Endothelial cell (in vitro differentiated cells): ENCODE results near the gene BABAM2. TPM values are rescaled to one million over a fixed set of nuclear protein-coding genes. Genes with fewer than 3 reads are reported as not detected.

Experiments
- DNase-seq: peaks from one replicate; pipeline ENCODE4 v3.0.0; 2021; ENCODE audit warnings: low spot score
- H3K27ac Mint-ChIP-seq: one replicate; pipeline ENCODE4 v1.8.0; 2021; ENCODE audit warnings: mixed read lengths, inconsistent platforms; ENCODE audit not compliant: unreplicated experiment
- H3K27me3 Mint-ChIP-seq: one replicate; pipeline ENCODE4 v1.8.0; 2021; ENCODE audit warnings: mild to moderate bottlenecking, moderate library complexity, mixed read lengths, inconsistent platforms; ENCODE audit not compliant: unreplicated experiment
- H3K36me3 Mint-ChIP-seq: one replicate; pipeline ENCODE4 v1.8.0; 2021; ENCODE audit warnings: mild to moderate bottlenecking, low read depth, mixed read lengths, inconsistent platforms; ENCODE audit not compliant: unreplicated experiment
- H3K4me1 Mint-ChIP-seq: one replicate; pipeline ENCODE4 v1.8.0; 2021; ENCODE audit warnings: mild to moderate bottlenecking, mixed read lengths, inconsistent platforms; ENCODE audit not compliant: unreplicated experiment
- H3K4me3 Mint-ChIP-seq: one replicate; pipeline ENCODE4 v1.8.0; 2021; ENCODE audit warnings: mild to moderate bottlenecking, mixed read lengths, inconsistent platforms; ENCODE audit not compliant: unreplicated experiment
- H3K9me3 Mint-ChIP-seq: one replicate; pipeline ENCODE4 v1.8.0; 2021; ENCODE audit warnings: mixed read lengths, inconsistent platforms; ENCODE audit not compliant: unreplicated experiment
- microRNA-seq: library from miRNA; unstranded; fragments of <30 nt; microRNA quantifications from one replicate; pipeline ENCODE4, GENCODE V29; 2020; ENCODE audit not compliant: unreplicated experiment
- total RNA-seq: library from RNA; stranded (reverse); fragmentation: NEBNext Ultra II Directional; extraction: Animal tissue kit (Norgen Biotek cat#: 25700); gene quantifications from one replicate; pipeline ENCODE4 v1.2.1, GENCODE V29; 2021; ENCODE audit not compliant: unreplicated experiment
- TF ChIP-seq, protein P1 (sequence below): fragments of 200-600 bp; sonication (generic); IDR thresholded peaks from one replicate; pipeline ENCODE4 v1.5.0; 2021; ENCODE audit warnings: antibody characterized with exemption; ENCODE audit not compliant: unreplicated experiment

Gene BABAM2
- total RNA-seq, 1 donor from 2014 or later = 40.2 TPM

DNA sequence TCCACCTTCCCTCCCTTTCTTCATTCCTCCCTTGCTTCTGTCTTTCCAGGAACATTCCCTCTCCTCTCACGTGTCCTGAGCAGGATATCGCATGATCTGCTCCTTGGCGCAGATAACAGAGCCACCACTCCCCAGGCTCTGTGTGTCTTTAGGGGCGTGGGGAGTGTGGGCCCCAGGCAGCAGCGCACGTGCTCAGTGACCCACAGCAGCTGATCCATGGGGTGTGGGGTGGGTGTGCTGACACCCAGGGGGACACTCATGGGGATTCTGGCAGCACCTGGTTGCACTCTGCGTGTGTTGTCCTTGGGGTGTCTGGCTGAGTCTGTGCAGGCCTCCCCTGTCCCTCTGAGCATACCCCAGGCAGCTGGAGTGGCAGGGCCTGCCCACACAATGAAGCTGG, 492.2 kb downstream of the BABAM2 start:
- TF ChIP-seq, protein P1, sequence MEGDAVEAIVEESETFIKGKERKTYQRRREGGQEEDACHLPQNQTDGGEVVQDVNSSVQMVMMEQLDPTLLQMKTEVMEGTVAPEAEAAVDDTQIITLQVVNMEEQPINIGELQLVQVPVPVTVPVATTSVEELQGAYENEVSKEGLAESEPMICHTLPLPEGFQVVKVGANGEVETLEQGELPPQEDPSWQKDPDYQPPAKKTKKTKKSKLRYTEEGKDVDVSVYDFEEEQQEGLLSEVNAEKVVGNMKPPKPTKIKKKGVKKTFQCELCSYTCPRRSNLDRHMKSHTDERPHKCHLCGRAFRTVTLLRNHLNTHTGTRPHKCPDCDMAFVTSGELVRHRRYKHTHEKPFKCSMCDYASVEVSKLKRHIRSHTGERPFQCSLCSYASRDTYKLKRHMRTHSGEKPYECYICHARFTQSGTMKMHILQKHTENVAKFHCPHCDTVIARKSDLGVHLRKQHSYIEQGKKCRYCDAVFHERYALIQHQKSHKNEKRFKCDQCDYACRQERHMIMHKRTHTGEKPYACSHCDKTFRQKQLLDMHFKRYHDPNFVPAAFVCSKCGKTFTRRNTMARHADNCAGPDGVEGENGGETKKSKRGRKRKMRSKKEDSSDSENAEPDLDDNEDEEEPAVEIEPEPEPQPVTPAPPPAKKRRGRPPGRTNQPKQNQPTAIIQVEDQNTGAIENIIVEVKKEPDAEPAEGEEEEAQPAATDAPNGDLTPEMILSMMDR = no peak
- Mint-ChIP-seq H3K9me3 (no peaks in the 10 kb centered on the region), H3K27me3 (no peaks in the 10 kb centered on the region), H3K4me3 (no peak overlapping the region), H3K27ac (no peak overlapping the region), H3K36me3 (no peaks in the 10 kb centered on the region), H3K4me1 (peaks cover 40% of the 10 kb centered on the region)
- no peak for DNase-seq

DNA sequence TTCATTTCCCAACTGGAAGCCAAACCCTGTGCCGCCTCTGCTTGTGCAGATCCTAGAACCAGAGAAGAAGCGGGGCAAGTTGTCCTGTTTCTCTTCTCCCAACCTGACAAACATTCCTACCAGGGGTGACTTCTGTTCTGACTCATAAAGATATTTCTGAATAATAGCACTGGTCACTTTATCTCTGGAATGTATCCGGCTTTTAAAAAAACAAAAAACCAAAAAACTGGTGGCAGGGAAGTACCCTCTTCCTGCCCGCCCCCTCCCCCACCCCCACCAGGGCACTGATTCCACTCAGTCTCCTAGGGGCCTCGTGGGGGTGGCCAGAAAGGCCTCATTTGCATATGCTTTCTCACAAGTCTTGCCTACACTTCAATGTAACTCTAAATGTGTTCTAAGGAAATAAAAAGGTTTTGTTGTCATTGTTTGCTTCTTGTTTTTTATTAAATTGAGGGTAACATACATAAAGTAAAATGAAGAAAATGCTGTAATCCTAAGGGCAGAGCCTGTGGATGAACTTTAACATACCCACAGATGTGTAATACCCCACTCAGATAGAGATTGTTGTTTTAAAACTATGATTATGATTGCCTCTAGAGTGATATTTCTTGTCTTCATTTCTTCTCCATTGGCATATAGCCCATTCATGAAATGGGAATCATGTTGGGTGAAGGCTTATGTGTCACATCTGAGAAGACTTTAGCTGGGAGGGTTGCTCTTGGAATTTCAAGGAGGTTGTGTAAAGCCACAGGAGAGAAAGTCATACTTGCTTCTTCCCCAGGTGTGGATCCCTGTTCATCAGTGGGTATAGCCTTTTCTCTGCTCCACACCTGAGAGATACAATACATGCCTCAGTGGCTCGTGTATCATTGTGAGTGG, 496.8 kb downstream of the BABAM2 start:
- TF ChIP-seq, protein P1 = no peak
- peaks cover 45% of the 10 kb centered on the region for H3K4me1 Mint-ChIP-seq
- peaks cover 12% of the 10 kb centered on the region for H3K27me3 Mint-ChIP-seq
- no peaks in the 10 kb centered on the region for H3K36me3 Mint-ChIP-seq
- no peak for DNase-seq
- H3K4me3 Mint-ChIP-seq = no peak overlapping the region
- no peak overlapping the region for H3K27ac Mint-ChIP-seq
- no peaks in the 10 kb centered on the region for H3K9me3 Mint-ChIP-seq

Small RNA genes within 50 kb of the gene (microRNA-seq; reads per million reads assigned to microRNA genes)
- gene MIR4263 = not detected

Other genes starting within 250 kb of the BABAM2 start
- gene SUPT7L, start 227.1 kb upstream of the BABAM2 start, total RNA-seq = 39.1 TPM
- 19.8 TPM for gene SLC4A1AP, start 226.8 kb upstream of the BABAM2 start, total RNA-seq
- gene MRPL33, start 119.0 kb upstream of the BABAM2 start, total RNA-seq = 52.0 TPM
- 2.0 TPM for gene RBKS, start 342 bp upstream of the BABAM2 start, total RNA-seq